ENCODE results near the gene RPAP2.
"Not testable (repeated sequence)": the region's sequence is repeated elsewhere in the genome, so short reads cannot be mapped to it uniquely, and the experiment has no call there.

RPAP2 gene

DNA sequence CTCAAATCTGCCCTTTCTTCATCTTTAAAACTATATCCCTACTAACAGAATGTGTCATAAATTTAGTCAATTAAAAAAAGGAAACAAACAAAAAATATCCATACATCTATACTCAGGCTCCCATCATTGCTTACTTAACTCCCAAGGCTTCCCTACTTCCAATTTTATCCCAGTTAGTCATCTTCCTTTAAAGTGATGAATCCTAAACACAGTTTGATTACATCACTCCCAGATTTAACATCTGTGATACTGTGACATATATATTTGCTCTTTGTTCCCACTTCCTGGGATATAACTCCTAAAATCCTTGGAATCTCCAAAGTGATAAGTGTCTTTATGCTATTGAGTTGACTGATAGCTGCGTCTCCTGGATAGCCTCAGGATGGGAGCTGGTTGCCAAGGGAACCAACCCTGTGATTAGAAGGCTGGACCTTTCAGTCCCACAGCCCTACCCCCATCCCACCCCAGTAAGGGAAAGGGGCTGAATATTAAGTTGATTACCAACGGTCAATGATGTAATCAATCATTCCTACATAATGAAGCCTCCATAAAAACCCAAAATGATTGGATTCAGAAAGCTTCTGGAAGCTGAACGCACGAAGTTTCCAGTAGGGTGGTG, 21.6 kb upstream of the RPAP2 start:
- no peak for TF ChIP-seq CTCF (IDR thresholded peaks at IDR 0.05; ENCODE audit: insufficient read depth, low read depth, low read length, missing control alignments)
- H3K4me3 ChIP-seq (ENCODE audit: low read length): no peak overlapping the region
- DNase-seq (ENCODE audit: low read depth): peak; percentile 63

GRCh38 chr1:92279781-92280180, 19.1 kb upstream of the RPAP2 start:
- H3K4me3 ChIP-seq (ENCODE audit: low read length); DNase-seq (ENCODE audit: low read depth): not testable (repeated sequence)

DNA sequence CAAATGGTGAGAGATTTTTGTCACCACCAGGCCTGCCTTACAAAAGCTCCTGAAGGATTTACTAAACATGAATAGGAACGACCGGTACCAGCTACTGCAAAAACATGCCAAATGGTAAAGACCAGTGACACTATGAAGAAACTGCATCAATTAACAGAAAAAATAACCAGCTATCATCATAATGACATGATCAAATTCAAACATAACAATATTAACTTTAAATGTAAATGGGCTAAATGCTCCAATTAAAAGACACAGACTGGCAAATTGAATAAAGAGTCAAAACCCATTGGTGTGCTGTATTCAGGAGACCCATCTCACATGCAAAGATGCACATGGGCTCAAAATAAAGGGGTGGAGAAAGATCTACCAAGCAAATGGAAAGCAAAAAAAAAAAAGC, 17.4 kb upstream of the RPAP2 start:
- not testable (repeated sequence) for DNase-seq (ENCODE audit: low read depth)

GRCh38 chr1:92291372-92291999, 7.4 kb upstream of the RPAP2 start:
- peak; percentile 82 for TF ChIP-seq CTCF (IDR thresholded peaks at IDR 0.05; ENCODE audit: insufficient read depth, low read depth, low read length, missing control alignments)
- DNase-seq (ENCODE audit: low read depth): peak; percentile 73
- no peak overlapping the region for H3K4me3 ChIP-seq (ENCODE audit: low read length)

More for the DNA sequence above, 17.4 kb upstream of the RPAP2 start:
- not testable (repeated sequence) for H3K4me3 ChIP-seq (ENCODE audit: low read length)

GRCh38 chr1:92298213-92298572, 666 bp upstream of the RPAP2 start:
- TF ChIP-seq CTCF (IDR thresholded peaks at IDR 0.05; ENCODE audit: insufficient read depth, low read depth, low read length, missing control alignments): peak; percentile 24
- H3K4me3 ChIP-seq (ENCODE audit: low read length): peak overlapping the region; percentile 81
- no peak for DNase-seq (ENCODE audit: low read depth)

DNA sequence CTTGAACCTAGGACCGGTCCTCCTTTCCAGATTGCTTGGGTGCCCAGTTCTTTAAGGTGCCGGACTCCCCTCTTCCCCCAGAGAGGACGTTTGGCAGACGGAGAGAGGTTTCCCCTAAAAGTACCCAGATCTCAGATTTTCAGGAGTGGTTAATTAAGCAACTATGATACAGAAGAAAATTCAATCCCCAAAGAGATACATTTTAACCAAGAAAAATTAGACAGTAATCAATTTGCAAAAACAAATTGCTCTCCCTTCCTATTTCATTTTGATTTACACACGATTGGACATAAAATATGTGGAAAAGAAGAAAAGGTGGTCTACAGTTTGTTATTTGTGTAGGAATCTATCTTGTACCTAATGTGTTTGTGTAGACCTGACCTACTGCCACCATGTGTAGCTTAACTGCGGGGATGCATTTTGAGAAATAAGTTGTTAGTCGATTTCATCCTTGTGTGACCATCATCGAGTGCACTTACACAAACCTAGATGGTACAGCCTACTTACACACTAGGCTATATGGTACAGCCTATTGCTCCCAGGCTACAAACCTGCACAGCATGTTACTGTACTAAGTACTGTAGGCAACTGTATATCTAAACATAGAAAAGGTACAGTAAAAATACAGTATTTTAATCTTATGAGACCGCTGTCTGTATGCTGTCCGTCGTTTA, 755 bp downstream of the RPAP2 start:
- TF ChIP-seq CTCF (IDR thresholded peaks at IDR 0.05; ENCODE audit: insufficient read depth, low read depth, low read length, missing control alignments): no peak
- DNase-seq (ENCODE audit: low read depth): peak; percentile 20
- peak overlapping the region; percentile 81 for H3K4me3 ChIP-seq (ENCODE audit: low read length)

- DNase-seq (ENCODE audit: low read depth): no peak
- no peak for TF ChIP-seq CTCF (IDR thresholded peaks at IDR 0.05; ENCODE audit: insufficient read depth, low read depth, low read length, missing control alignments)
- no peak overlapping the region for H3K4me3 ChIP-seq (ENCODE audit: low read length)
These were observed 2.2 kb downstream of the RPAP2 start for GRCh38 chr1:92301021-92301420.

DNA sequence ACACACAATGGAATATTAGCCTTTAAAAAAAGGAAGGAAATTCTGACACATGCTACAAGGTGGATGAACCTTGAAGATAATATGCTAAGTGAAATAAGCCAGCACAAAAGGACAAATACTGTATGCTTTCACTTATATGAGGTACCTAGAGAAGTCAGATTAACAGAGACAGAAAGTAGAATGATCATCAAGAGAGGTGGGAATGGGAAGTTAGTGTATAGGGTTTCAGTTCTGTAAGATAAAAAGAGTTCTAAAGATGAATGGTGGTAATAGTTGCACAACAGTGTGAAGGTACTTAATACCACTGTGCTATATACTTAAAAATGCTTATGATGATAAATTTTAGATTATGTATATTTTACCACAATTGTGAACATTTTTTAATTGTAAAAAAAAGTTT, 7.2 kb downstream of the RPAP2 start:
- H3K4me3 ChIP-seq (ENCODE audit: low read length): no peak overlapping the region
- DNase-seq (ENCODE audit: low read depth): no peak
- no peak for TF ChIP-seq CTCF (IDR thresholded peaks at IDR 0.05; ENCODE audit: insufficient read depth, low read depth, low read length, missing control alignments)

All from epithelial cell of esophagus (primary cell).